Endothelial cell (in vitro differentiated cells): Measurements from ENCODE around the gene CFAP410. TPM values are rescaled to one million over a fixed set of nuclear protein-coding genes. Genes with fewer than 3 reads are reported as not detected.
"Not testable (repeated sequence)": the region's sequence is repeated elsewhere in the genome, so short reads cannot be mapped to it uniquely, and the experiment has no call there.

ENCODE experiments used
- DNase-seq: peaks from one replicate; pipeline ENCODE4 v3.0.0; 2021; ENCODE audit warnings: low spot score
- H3K27ac Mint-ChIP-seq: one replicate; pipeline ENCODE4 v1.8.0; 2021; ENCODE audit warnings: mixed read lengths, inconsistent platforms; ENCODE audit not compliant: unreplicated experiment
- H3K27me3 Mint-ChIP-seq: one replicate; pipeline ENCODE4 v1.8.0; 2021; ENCODE audit warnings: mild to moderate bottlenecking, moderate library complexity, mixed read lengths, inconsistent platforms; ENCODE audit not compliant: unreplicated experiment
- H3K36me3 Mint-ChIP-seq: one replicate; pipeline ENCODE4 v1.8.0; 2021; ENCODE audit warnings: mild to moderate bottlenecking, low read depth, mixed read lengths, inconsistent platforms; ENCODE audit not compliant: unreplicated experiment
- H3K4me1 Mint-ChIP-seq: one replicate; pipeline ENCODE4 v1.8.0; 2021; ENCODE audit warnings: mild to moderate bottlenecking, mixed read lengths, inconsistent platforms; ENCODE audit not compliant: unreplicated experiment
- H3K4me3 Mint-ChIP-seq: one replicate; pipeline ENCODE4 v1.8.0; 2021; ENCODE audit warnings: mild to moderate bottlenecking, mixed read lengths, inconsistent platforms; ENCODE audit not compliant: unreplicated experiment
- H3K9me3 Mint-ChIP-seq: one replicate; pipeline ENCODE4 v1.8.0; 2021; ENCODE audit warnings: mixed read lengths, inconsistent platforms; ENCODE audit not compliant: unreplicated experiment
- total RNA-seq: library from RNA; stranded (reverse); fragmentation: NEBNext Ultra II Directional; extraction: Animal tissue kit (Norgen Biotek cat#: 25700); gene quantifications from one replicate; pipeline ENCODE4 v1.2.1, GENCODE V29; 2021; ENCODE audit not compliant: unreplicated experiment
- TF ChIP-seq, protein P1 (sequence below): fragments of 200-600 bp; sonication (generic); IDR thresholded peaks from one replicate; pipeline ENCODE4 v1.5.0; 2021; ENCODE audit warnings: antibody characterized with exemption; ENCODE audit not compliant: unreplicated experiment

The CFAP410 gene
- total RNA-seq, 1 donor from 2014 or later, result 12.2 TPM

DNA sequence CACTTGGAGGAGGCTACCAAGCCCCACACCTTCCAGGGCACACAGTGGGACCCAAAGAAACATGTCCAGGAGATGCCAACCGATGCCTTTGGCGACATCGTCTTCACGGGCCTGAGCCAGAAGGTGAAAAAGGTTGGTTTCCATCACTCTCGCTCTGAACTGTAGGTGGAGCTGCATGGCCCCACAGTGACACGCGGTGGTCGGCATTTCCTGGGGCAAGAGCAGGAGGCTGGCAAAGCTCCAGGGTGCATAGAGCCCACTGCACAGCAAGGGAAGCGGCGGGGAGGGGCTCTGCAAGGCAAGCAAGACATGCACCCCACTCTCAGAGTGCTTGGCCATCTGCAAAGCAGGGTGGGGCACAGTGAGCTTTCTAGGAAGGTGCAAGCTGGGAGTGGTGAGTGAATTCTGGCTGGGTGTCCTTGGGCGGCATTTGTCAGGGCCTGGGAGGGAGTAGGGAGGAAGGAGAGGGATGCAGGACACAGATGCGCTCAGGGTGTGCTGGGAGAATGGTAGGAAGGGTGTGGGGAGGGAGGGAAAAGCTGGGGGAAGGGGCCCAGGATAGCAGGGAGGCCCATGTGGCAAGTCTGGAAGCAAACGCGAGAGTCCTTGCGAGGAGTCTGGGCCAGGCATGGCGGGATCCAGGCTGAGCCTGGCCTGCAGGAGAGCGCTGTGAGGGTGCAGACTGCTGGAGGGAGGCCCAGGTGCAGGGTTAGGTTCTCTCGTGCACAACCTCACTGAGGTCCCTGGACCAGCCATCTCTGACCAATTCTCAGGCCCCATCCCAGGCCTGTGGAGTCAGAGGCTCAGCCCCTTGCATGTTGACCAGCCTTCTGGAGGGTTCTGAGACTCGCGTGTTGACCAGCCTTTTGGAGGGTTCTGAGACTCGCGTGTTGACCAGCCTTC lies 25.2 kb upstream of the CFAP410 start:
- TF ChIP-seq, protein P1, sequence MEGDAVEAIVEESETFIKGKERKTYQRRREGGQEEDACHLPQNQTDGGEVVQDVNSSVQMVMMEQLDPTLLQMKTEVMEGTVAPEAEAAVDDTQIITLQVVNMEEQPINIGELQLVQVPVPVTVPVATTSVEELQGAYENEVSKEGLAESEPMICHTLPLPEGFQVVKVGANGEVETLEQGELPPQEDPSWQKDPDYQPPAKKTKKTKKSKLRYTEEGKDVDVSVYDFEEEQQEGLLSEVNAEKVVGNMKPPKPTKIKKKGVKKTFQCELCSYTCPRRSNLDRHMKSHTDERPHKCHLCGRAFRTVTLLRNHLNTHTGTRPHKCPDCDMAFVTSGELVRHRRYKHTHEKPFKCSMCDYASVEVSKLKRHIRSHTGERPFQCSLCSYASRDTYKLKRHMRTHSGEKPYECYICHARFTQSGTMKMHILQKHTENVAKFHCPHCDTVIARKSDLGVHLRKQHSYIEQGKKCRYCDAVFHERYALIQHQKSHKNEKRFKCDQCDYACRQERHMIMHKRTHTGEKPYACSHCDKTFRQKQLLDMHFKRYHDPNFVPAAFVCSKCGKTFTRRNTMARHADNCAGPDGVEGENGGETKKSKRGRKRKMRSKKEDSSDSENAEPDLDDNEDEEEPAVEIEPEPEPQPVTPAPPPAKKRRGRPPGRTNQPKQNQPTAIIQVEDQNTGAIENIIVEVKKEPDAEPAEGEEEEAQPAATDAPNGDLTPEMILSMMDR, result no peak
- Mint-ChIP-seq H3K27ac (no peak overlapping the region), H3K36me3 (no peaks in the 10 kb centered on the region), H3K9me3 (no peaks in the 10 kb centered on the region), H3K4me3 (no peak overlapping the region), H3K4me1 (no peaks in the 10 kb centered on the region), H3K27me3 (peaks cover 9% of the 10 kb centered on the region)
- DNase-seq, result no peak

DNA sequence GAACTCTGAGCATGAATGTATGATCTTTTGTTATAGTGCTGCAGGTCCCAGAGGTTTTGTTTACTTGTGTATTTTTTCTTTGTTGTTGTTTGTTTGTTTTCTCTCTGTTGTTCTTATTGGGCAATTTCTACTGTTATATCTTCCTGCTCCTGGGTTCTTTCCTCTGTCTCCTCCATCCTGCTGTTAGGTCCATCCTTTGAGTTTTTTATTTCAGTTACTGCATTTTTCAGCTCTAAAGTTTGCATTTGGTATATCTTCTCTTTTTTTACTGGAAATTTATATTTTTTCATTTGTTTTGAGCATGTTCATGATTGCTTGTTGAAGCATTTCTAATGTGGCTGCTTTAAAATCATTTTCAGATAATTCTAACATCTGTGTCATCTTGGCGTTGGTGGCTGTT lies 24.1 kb upstream of the CFAP410 start:
- Mint-ChIP-seq H3K27ac (no peak overlapping the region), H3K36me3 (no peaks in the 10 kb centered on the region), H3K27me3 (peaks cover 5% of the 10 kb centered on the region), H3K9me3 (no peaks in the 10 kb centered on the region), H3K4me3 (no peak overlapping the region), H3K4me1 (no peaks in the 10 kb centered on the region)
- DNase-seq, result no peak
- TF ChIP-seq, protein P1, result no peak

DNA sequence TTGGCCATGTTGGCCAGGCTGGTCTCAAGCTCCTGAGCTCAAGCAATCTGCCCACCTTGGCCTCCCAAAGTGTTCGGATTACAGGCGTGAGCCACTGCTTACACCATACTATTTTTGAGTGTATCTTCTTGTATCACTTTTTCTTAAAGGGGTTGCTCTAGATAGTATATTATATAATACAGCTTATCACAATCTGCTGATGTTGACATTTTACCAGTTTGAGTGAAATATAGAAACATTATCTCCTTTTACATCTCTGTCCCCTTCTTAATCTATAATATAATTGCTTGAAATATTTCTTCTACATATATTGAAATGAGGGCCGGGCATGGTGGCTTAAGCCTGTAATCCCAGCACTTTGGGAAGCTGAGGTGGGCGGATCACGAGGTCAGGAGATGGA lies 22.7 kb upstream of the CFAP410 start:
- H3K4me1 Mint-ChIP-seq, result not testable (repeated sequence)

DNA sequence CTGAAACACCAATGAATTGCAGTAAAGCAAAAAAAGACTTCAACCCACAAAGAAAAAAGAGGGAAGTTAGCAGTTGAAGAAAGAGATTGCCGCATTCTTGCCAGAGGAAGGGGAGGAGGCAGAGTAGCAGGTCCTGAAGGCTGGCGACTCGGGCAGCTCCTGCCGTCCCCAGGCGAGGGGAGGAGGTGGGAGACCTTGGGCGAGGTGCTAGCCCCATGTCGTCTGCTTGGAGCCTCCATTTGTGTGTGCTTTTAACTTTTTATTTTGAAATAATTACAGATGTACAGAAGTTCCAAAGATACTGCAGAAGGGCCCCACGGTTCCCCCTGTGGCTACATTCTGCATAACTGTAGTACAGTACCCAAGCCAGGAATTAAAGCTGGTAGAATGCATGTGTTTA lies 21.0 kb upstream of the CFAP410 start:
- no peak overlapping the region for H3K27ac Mint-ChIP-seq
- H3K9me3 Mint-ChIP-seq, result no peaks in the 10 kb centered on the region
- H3K36me3 Mint-ChIP-seq, result no peaks in the 10 kb centered on the region
- H3K4me1 Mint-ChIP-seq, result no peaks in the 10 kb centered on the region
- no peak for DNase-seq
- TF ChIP-seq, protein P1, result peak; percentile 23
- no peak overlapping the region for H3K4me3 Mint-ChIP-seq
- H3K27me3 Mint-ChIP-seq, result no peaks in the 10 kb centered on the region

More for the DNA sequence above, 22.7 kb upstream of the CFAP410 start:
- H3K27ac Mint-ChIP-seq, DNase-seq, H3K9me3 Mint-ChIP-seq, H3K36me3 Mint-ChIP-seq, H3K27me3 Mint-ChIP-seq, H3K4me3 Mint-ChIP-seq: not testable (repeated sequence)

DNA sequence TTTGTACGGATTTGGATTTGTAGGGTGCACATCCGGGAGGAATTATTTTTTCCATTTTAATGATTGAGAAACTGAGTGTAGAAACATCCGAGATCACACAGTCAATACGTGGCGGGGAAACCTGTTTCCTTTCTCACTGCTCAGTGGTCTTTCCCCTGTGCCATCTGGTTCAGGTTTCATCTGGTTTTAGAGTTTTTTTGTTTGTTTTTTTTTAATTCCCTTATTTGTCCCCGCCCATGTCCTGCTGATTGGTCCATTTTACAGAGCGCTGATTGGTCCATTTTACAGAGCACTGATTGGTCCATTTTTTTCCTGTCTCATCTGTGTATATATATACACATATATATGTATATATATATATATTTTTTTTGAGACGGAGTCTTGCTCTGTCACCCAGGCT lies 20.2 kb upstream of the CFAP410 start:
- Mint-ChIP-seq H3K9me3 (no peaks in the 10 kb centered on the region), H3K4me3 (no peak overlapping the region), H3K4me1 (no peaks in the 10 kb centered on the region), H3K27me3 (no peaks in the 10 kb centered on the region), H3K36me3 (no peaks in the 10 kb centered on the region), H3K27ac (no peak overlapping the region)
- DNase-seq, result no peak
- TF ChIP-seq, protein P1, result no peak
